SU-DHL-6 (cell line): ENCODE results near the gene RFWD3.

Source experiments
- H2AFZ ChIP-seq: fragments of 200-600 bp; sonication (generic); 2 replicates; pipeline ENCODE4 v1.6.1; 2014; ENCODE audit warnings: low read depth, mild to moderate bottlenecking, moderate library complexity, mixed read lengths, antibody characterized with exemption, low read length; ENCODE audit not compliant: severe bottlenecking
- H3F3A ChIP-seq: fragments of 200-600 bp; shearing (Covaris generic); 2 replicates; pipeline ENCODE4 v1.6.0; 2016; ENCODE audit warnings: antibody characterized with exemption, mild to moderate bottlenecking; ENCODE audit not compliant: insufficient read depth
- H3K27ac ChIP-seq: fragments of 200-600 bp; sonication (generic); 2 replicates; pipeline ENCODE4 v1.5.1; 2016; ENCODE audit warnings: low read depth, mild to moderate bottlenecking, low read length, moderate library complexity, mixed read lengths
- H3K27me3 ChIP-seq: fragments of 200-600 bp; sonication (generic), shearing (Covaris generic); 2 replicates; pipeline ENCODE4 v1.6.0; 2014; ENCODE audit warnings: mild to moderate bottlenecking, low read length
- H3K36me3 ChIP-seq: fragments of 200-600 bp; sonication (generic); 2 replicates; pipeline ENCODE4 v1.6.1; 2014; ENCODE audit warnings: mild to moderate bottlenecking, low read length, mixed read lengths
- H3K4me2 ChIP-seq: fragments of 300-600, 200-600 bp; shearing (Covaris generic), sonication (generic); 2 replicates; pipeline ENCODE4 v1.6.0; 2014; ENCODE audit warnings: low read length, low read depth, mild to moderate bottlenecking; ENCODE audit not compliant: poor library complexity, severe bottlenecking
- H3K4me3 ChIP-seq: fragments of 200-600 bp; sonication (generic); 2 replicates; pipeline ENCODE4 v1.5.1; 2014; ENCODE audit warnings: antibody characterized with exemption, low read length, mild to moderate bottlenecking, mixed read lengths; ENCODE audit not compliant: insufficient read depth, poor library complexity, severe bottlenecking
- H3K79me2 ChIP-seq: fragments of 200-600 bp; sonication (generic); 2 replicates; pipeline ENCODE4 v1.6.1; 2014; ENCODE audit warnings: mild to moderate bottlenecking, low read length, moderate library complexity; ENCODE audit not compliant: insufficient read depth
- H3K9ac ChIP-seq: fragments of 200-600 bp; sonication (generic); 2 replicates; pipeline ENCODE4 v1.7.0; 2014; ENCODE audit warnings: mild to moderate bottlenecking, low read length
- H3K9me2 ChIP-seq: fragments of 200-600 bp; sonication (generic); replicated peaks from 2 replicates; pipeline ENCODE4 v1.6.1; 2014; ENCODE audit warnings: low read length; ENCODE audit not compliant: insufficient read depth
- H3K9me3 ChIP-seq: fragments of 200-600 bp; sonication (generic); 2 replicates; pipeline ENCODE4 v1.6.1; 2014; ENCODE audit warnings: low read length, mixed read lengths; ENCODE audit not compliant: insufficient read depth
- H4K20me1 ChIP-seq: fragments of 200-600 bp; sonication (generic); 2 replicates; pipeline ENCODE4 v1.6.1; 2014; ENCODE audit warnings: low read depth, mild to moderate bottlenecking, antibody characterized with exemption, low read length, moderate library complexity, mixed read lengths
- EZH2phosphoT487 ChIP-seq: fragments of 200-600 bp; sonication (generic), shearing (Covaris generic); conservative IDR thresholded peaks from 2 replicates; pipeline ENCODE4 v1.6.1; 2018; ENCODE audit warnings: mild to moderate bottlenecking, antibody characterized with exemption, low read length, moderate library complexity, mixed read lengths
- TF ChIP-seq, protein P1 (sequence below): fragments of 200-600 bp; sonication (generic); IDR thresholded peaks from one replicate; pipeline ENCODE4 v1.5.1; 2017; ENCODE audit warnings: antibody characterized with exemption, mild to moderate bottlenecking, low read length, moderate library complexity; ENCODE audit not compliant: insufficient read depth, poor library complexity, severe bottlenecking

RFWD3 gene

GRCh38 chr16:74608381-74608780 lies 58.3 kb downstream of the RFWD3 start:
- Histone ChIP-seq H3K36me3 (no peaks in the 10 kb centered on the region), H3K4me3 (no peak overlapping the region), H4K20me1 (no peaks in the 10 kb centered on the region), H2AFZ (no peak overlapping the region), H3K27ac (no peak overlapping the region), H3F3A (0 out of 2 replicates have a peak, but pooled peaks cover 6% of the 10 kb centered on the region), H3K27me3 (no peaks in the 10 kb centered on the region), H3K79me2 (peaks cover 29% of the 10 kb centered on the region), H3K9me2 (no peaks in the 10 kb centered on the region), H3K4me2 (no peak overlapping the region), H3K9me3 (no peaks in the 10 kb centered on the region), H3K9ac (no peak overlapping the region)
- TF ChIP-seq EZH2phosphoT487: no peak
- TF ChIP-seq, protein P1, sequence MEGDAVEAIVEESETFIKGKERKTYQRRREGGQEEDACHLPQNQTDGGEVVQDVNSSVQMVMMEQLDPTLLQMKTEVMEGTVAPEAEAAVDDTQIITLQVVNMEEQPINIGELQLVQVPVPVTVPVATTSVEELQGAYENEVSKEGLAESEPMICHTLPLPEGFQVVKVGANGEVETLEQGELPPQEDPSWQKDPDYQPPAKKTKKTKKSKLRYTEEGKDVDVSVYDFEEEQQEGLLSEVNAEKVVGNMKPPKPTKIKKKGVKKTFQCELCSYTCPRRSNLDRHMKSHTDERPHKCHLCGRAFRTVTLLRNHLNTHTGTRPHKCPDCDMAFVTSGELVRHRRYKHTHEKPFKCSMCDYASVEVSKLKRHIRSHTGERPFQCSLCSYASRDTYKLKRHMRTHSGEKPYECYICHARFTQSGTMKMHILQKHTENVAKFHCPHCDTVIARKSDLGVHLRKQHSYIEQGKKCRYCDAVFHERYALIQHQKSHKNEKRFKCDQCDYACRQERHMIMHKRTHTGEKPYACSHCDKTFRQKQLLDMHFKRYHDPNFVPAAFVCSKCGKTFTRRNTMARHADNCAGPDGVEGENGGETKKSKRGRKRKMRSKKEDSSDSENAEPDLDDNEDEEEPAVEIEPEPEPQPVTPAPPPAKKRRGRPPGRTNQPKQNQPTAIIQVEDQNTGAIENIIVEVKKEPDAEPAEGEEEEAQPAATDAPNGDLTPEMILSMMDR: no peak

DNA sequence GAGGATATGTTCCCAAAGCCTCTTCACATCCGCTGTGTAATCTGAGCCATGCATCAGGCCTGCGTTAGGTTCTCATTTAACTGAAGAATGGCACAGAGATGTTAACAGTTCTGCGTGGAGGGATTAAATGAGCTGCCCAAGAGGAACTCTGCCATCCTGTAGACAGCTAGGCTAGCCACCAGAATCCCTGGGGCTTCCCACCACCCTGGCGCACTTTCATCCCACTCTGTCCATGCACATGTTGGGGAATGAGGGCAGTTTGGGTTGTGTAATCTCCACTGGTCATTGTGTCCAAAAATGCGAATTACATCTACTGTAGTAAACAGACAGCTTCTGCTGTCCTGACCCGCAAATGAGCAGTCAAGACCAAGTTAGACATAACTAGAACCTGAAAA lies 58.7 kb downstream of the RFWD3 start:
- H3K9ac ChIP-seq: no peak overlapping the region
- H3F3A ChIP-seq: 0 out of 2 replicates have a peak, but pooled peaks cover 6% of the 10 kb centered on the region
- H2AFZ ChIP-seq: peak overlapping the region; percentile 99
- no peaks in the 10 kb centered on the region for H4K20me1 ChIP-seq
- TF ChIP-seq, protein P1: no peak
- no peak for TF ChIP-seq EZH2phosphoT487
- H3K79me2 ChIP-seq: peaks cover 30% of the 10 kb centered on the region
- H3K27ac ChIP-seq: no peak overlapping the region
- H3K36me3 ChIP-seq: no peaks in the 10 kb centered on the region
- H3K9me3 ChIP-seq: no peaks in the 10 kb centered on the region
- no peak overlapping the region for H3K4me3 ChIP-seq
- H3K27me3 ChIP-seq: no peaks in the 10 kb centered on the region
- no peaks in the 10 kb centered on the region for H3K9me2 ChIP-seq
- no peak overlapping the region for H3K4me2 ChIP-seq

- H3F3A ChIP-seq: 0 out of 2 replicates have a peak, but pooled peaks cover 6% of the 10 kb centered on the region
- no peaks in the 10 kb centered on the region for H3K27me3 ChIP-seq
- peak overlapping the region; percentile 73 for H3K4me3 ChIP-seq
- H3K9me3 ChIP-seq: no peaks in the 10 kb centered on the region
- peak overlapping the region; percentile 77 for H3K4me2 ChIP-seq
- H3K79me2 ChIP-seq: peaks cover 30% of the 10 kb centered on the region
- no peak for TF ChIP-seq EZH2phosphoT487
- TF ChIP-seq, protein P1: no peak
- peak overlapping the region; percentile 99 for H2AFZ ChIP-seq
- no peaks in the 10 kb centered on the region for H3K9me2 ChIP-seq
- no peaks in the 10 kb centered on the region for H4K20me1 ChIP-seq
- H3K9ac ChIP-seq: peak overlapping the region; percentile 84
- H3K27ac ChIP-seq: no peak overlapping the region
- H3K36me3 ChIP-seq: no peaks in the 10 kb centered on the region
Measured at GRCh38 chr16:74607310-74607961, 59.2 kb downstream of the RFWD3 start.
